ENCODE results near the gene FASN.

Gene FASN

GRCh38 chr17:82117139-82118090 is 19.4 kb upstream of the FASN start:
- DNase-seq (ENCODE audit: low spot score), result no peak

- no peak for DNase-seq (ENCODE audit: low spot score)
Measured at GRCh38 chr17:82116246-82116645, 18.2 kb upstream of the FASN start.

GRCh38 chr17:82114872-82115271 is 16.8 kb upstream of the FASN start:
- DNase-seq (ENCODE audit: low spot score), result no peak

- DNase-seq (ENCODE audit: low spot score), result no peak
Measured at GRCh38 chr17:82114447-82114846, 16.4 kb upstream of the FASN start.

- DNase-seq (ENCODE audit: low spot score), result no peak
Measured at GRCh38 chr17:82113941-82114340, 15.9 kb upstream of the FASN start.

GRCh38 chr17:82113422-82113821 is 15.4 kb upstream of the FASN start:
- DNase-seq (ENCODE audit: low spot score), result no peak

- no peak for DNase-seq (ENCODE audit: low spot score)
Measured at GRCh38 chr17:82112914-82113311, 14.9 kb upstream of the FASN start.

- DNase-seq (ENCODE audit: low spot score), result no peak
Measured at GRCh38 chr17:82112181-82112913, 14.3 kb upstream of the FASN start.

- no peak for DNase-seq (ENCODE audit: low spot score)
Measured at GRCh38 chr17:82110298-82110697, 12.3 kb upstream of the FASN start.

- no peak for DNase-seq (ENCODE audit: low spot score)
Measured at GRCh38 chr17:82108961-82109475, 11.0 kb upstream of the FASN start.

GRCh38 chr17:82108496-82108945 is 10.5 kb upstream of the FASN start:
- DNase-seq (ENCODE audit: low spot score), result no peak

GRCh38 chr17:82108038-82108437 is 10.0 kb upstream of the FASN start:
- no peak for DNase-seq (ENCODE audit: low spot score)

- no peak for DNase-seq (ENCODE audit: low spot score)
Measured at GRCh38 chr17:82107341-82107860, 9.4 kb upstream of the FASN start.

GRCh38 chr17:82106688-82107305 is 8.8 kb upstream of the FASN start:
- DNase-seq (ENCODE audit: low spot score), result no peak

GRCh38 chr17:82105882-82106687 is 8.0 kb upstream of the FASN start:
- DNase-seq (ENCODE audit: low spot score), result no peak

GRCh38 chr17:82105417-82105881 is 7.4 kb upstream of the FASN start:
- DNase-seq (ENCODE audit: low spot score), result no peak

- DNase-seq (ENCODE audit: low spot score), result no peak
Measured at GRCh38 chr17:82104797-82105416, 6.9 kb upstream of the FASN start.

GRCh38 chr17:82103553-82104451 is 5.8 kb upstream of the FASN start:
- DNase-seq (ENCODE audit: low spot score), result no peak

Data from left forelimb (tissue), 1 donor.